Tracheal epithelial cell (primary cell): ENCODE results near the gene GDA. TPM values are rescaled to one million over a fixed set of nuclear protein-coding genes. Genes with fewer than 3 reads are reported as not detected.

Experiments
- total RNA-seq: library from RNA; depleted of rRNA; stranded (reverse); fragments of >200 nt; gene quantifications from 2 replicates; pipeline ENCODE4 v1.2.1, GENCODE V29; 2014

GDA gene
- 1.5 and 2.2 TPM in 2 replicates for total RNA-seq

DNA sequence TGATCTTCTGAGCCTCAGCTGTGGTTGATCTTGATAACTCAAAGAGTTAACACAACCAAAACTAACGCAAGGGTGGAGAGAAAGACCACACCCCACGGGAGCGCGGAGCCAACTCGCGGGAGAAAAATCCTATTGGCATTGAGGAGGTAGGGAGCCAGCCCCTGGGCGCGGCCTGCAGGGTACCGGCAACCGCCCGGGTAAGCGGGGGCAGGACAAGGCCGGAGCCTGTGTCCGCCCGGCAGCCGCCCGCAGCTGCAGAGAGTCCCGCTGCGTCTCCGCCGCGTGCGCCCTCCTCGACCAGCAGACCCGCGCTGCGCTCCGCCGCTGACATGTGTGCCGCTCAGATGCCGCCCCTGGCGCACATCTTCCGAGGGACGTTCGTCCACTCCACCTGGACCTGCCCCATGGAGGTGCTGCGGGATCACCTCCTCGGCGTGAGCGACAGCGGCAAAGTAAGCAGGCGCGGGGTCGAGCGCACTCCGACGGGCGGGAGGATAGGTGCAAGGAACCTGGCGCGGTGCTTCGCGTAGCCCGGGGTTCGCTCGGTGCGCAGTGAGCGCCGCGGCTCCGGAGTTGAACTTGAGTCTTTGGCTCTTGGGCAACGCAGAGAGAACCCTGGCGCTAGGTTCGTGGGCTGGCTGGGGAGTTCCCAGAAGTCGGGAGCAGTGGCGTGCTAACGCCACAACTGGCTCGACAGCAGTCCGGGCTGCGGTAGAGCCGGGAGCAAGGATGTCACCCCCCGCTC lies at the start of gene GDA:
Gene GDA (plus strand): TSS at position 210 of the 745 bp plus-strand sequence. CDS start 120 bp downstream, at position 330.

Other genes with a start within 250 kb of the GDA start
- gene ABHD17B, start 238.2 kb upstream of the GDA start, total RNA-seq, result 18.3 and 29.2 TPM in 2 replicates
- 9.9 and 14.5 TPM in 2 replicates for gene C9orf85, start 237.8 kb upstream of the GDA start, total RNA-seq
- not detected in 2 replicates for gene C9orf57, start 88.8 kb upstream of the GDA start, total RNA-seq
- gene ZFAND5, start 215.8 kb downstream of the GDA start, total RNA-seq, result 64.8 and 76.1 TPM in 2 replicates